ENCODE measurements around the gene CCDC194. TPM values are rescaled to one million over a fixed set of nuclear protein-coding genes. Genes with fewer than 3 reads are reported as not detected.
A peak's percentile ranks its signal among the peaks of the same experiment; 100 is the strongest.

The CCDC194 gene
- total RNA-seq, 4 donors from 2014 or later: not detected

DNA sequence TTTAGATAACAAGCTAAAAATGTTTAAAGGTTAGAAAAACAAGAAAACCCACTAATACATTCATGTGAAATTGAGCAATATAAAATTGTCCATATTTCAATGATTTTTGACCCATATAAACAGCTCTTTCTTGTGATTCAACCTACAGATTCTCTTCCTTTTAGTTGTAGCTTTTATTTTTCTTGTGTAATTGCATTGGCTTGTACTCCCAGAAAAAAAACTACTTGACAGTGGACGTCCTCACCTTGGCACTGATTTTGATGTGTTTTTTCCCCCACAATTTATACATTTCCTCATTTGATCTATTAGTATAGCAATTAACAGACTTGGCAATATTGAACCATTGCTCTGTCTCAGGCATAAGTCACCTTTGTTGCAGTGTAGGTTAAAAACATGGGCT, 4.7 kb downstream of the CCDC194 start:
- Histone ChIP-seq H3K4me3 (no peak overlapping the region), H3K36me3 (no peaks in the 10 kb centered on the region), H3K27ac (no peak overlapping the region), H3K27me3 (peaks cover 35% of the 10 kb centered on the region), H3K4me1 (peaks cover 0 to 16% (median 11%) of the 10 kb centered on the region in 4 donors), H3K9me3 (no peaks in the 10 kb centered on the region)
- no peak for TF ChIP-seq POLR2AphosphoS5 (IDR thresholded peaks at IDR 0.05)
- no peak for TF ChIP-seq EP300 (IDR thresholded peaks at IDR 0.05; ENCODE audit: low read depth)
- TF ChIP-seq POLR2A (IDR thresholded peaks at IDR 0.05): no peak
- intact Hi-C loops (cut with DNase I; ENCODE audit: low total_unique reads): loop anchor here (1.0 kb wide), 1 partner anchor 30 kb away; no protein-coding TSS in a partner anchor
- WGBS, 2 donors (ENCODE audit: low coverage in 1 of 2): 40 to 48% methylated on average over 1 of the region's 1 CpG
- in situ Hi-C loops (cut with MboI; ENCODE audit: low pct_ligation_motif_present in 1 of 4, low pct_unique_long_range_greater_than_20kb in 1 of 4, low sequenced_read_pairs in 3 of 4): loop anchor here in 2 of 4 donors (5.0 kb wide), 1 partner anchor 42 kb away; no protein-coding TSS in a partner anchor
- DNase-seq: no peak

DNA sequence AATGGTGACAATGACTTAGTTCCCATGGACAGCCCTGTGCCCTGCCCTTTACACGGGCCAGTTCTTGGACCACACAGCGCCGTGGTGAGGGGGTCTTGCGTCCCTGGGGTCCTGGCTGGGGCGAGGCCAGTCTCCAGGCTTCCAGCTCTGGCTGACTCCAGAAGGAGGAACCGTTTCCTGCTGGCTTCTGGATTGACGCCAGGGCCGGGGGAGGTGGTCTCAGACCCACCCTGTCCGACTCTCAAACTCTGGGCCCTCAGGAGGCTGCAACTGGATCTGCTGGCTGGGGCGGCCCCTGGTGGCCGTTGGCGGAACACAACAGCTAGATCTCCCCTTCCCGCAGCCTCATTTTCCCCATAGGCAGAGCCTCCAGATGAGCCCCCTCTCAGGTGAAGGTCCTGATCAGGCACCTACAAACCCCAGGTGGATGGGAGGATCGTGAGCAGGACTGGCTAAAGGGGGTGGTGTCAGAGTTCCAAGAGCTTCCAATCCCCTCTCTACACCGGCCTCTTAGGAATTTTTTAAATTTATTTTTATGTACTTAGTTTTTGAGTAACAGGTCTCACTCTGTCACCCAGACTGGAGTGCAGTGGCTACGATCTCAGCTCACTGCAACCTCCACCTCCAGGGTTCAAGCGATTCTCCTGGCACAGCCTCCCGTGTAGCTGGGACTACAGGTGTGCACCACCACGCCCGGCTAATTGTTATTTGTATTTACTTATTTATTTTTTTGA, 8.0 kb downstream of the CCDC194 start:
- WGBS, 2 donors (ENCODE audit: low coverage in 1 of 2): 36 to 90% methylated on average over 4 to 18 of the region's 20 CpGs
- intact Hi-C loops (cut with DNase I; ENCODE audit: low total_unique reads) (loop anchor here (2.0 kb wide), 1 partner anchor 39 kb away; no protein-coding TSS in a partner anchor), in situ Hi-C loops (cut with MboI; ENCODE audit: low pct_ligation_motif_present in 1 of 4, low pct_unique_long_range_greater_than_20kb in 1 of 4, low sequenced_read_pairs in 3 of 4) (loop anchor here in 2 of 4 donors (5.0 kb wide), 1 partner anchor 39 kb away; no protein-coding TSS in a partner anchor)
- TF ChIP-seq POLR2A (IDR thresholded peaks at IDR 0.05): no peak
- TF ChIP-seq CTCF (IDR thresholded peaks at IDR 0.05): peak; percentile 84 to 93 (median 91)
- Histone ChIP-seq H3K36me3 (no peaks in the 10 kb centered on the region), H3K9me3 (no peaks in the 10 kb centered on the region), H3K4me1 (peaks cover 0 to 14% (median 5%) of the 10 kb centered on the region in 4 donors), H3K27ac (no peak overlapping the region), H3K4me3 (no peak overlapping the region), H3K27me3 (peaks cover 14% of the 10 kb centered on the region)
- peak; percentile 68 for DNase-seq

GRCh38 chr19:17380426-17381138, 13.4 kb downstream of the CCDC194 start:
- WGBS, 2 donors (ENCODE audit: low coverage in 1 of 2): 97 to 100% methylated on average over 1 to 5 of the region's 5 CpGs
- Histone ChIP-seq H3K4me3 (no peak overlapping the region), H3K4me1 (peaks cover 0 to 7% (median 2%) of the 10 kb centered on the region in 4 donors), H3K36me3 (no peaks in the 10 kb centered on the region), H3K27ac (no peak overlapping the region), H3K27me3 (peaks cover 5% of the 10 kb centered on the region), H3K9me3 (no peaks in the 10 kb centered on the region)
- no peak for DNase-seq
- TF ChIP-seq EP300 (IDR thresholded peaks at IDR 0.05; ENCODE audit: low read depth) (no peak), POLR2A (IDR thresholded peaks at IDR 0.05) (no peak), POLR2AphosphoS5 (IDR thresholded peaks at IDR 0.05) (no peak), CTCF (IDR thresholded peaks at IDR 0.05) (no peak)
- intact Hi-C loops (cut with DNase I; ENCODE audit: low total_unique reads): no loop called here
- in situ Hi-C loops (cut with MboI; ENCODE audit: low pct_ligation_motif_present in 1 of 4, low pct_unique_long_range_greater_than_20kb in 1 of 4, low sequenced_read_pairs in 3 of 4): no loop called here

DNA sequence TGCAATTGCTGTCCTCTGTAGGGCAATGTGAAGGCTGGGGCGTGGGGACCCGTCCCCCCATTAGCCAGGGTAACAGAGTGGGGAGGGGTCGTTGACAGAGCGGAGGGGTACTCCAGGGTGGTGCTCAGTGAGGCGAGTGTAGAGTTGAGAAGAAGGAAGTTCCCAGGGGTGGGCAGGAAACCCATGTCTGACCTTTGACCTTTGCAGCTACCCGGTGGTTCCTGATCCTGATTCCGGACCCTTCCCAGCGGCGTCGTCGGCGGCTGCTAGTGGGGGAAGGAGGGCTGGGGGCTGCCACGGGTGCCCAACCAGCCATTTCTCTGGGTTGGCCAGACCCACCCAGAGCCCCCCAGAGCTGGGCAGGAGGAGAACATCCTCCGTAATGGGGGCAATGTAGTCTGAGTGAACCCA, 14.8 kb downstream of the CCDC194 start:
- no peak for DNase-seq
- Histone ChIP-seq H3K4me3 (no peak overlapping the region), H3K9me3 (no peaks in the 10 kb centered on the region), H3K36me3 (no peaks in the 10 kb centered on the region), H3K27ac (no peak overlapping the region), H3K27me3 (peaks cover 5% of the 10 kb centered on the region), H3K4me1 (peaks cover 0 to 7% (median 2%) of the 10 kb centered on the region in 4 donors)
- no peak for TF ChIP-seq POLR2A (IDR thresholded peaks at IDR 0.05)
- no peak for TF ChIP-seq EP300 (IDR thresholded peaks at IDR 0.05; ENCODE audit: low read depth)
- intact Hi-C loops (cut with DNase I; ENCODE audit: low total_unique reads): no loop called here
- in situ Hi-C loops (cut with MboI; ENCODE audit: low pct_ligation_motif_present in 1 of 4, low pct_unique_long_range_greater_than_20kb in 1 of 4, low sequenced_read_pairs in 3 of 4): no loop called here
- 34% methylated on average over 3 of the region's 14 CpGs; no CpG with 5 or more reads in 1 of the 2 donors for WGBS, 2 donors (ENCODE audit: low coverage in 1 of 2)

DNA sequence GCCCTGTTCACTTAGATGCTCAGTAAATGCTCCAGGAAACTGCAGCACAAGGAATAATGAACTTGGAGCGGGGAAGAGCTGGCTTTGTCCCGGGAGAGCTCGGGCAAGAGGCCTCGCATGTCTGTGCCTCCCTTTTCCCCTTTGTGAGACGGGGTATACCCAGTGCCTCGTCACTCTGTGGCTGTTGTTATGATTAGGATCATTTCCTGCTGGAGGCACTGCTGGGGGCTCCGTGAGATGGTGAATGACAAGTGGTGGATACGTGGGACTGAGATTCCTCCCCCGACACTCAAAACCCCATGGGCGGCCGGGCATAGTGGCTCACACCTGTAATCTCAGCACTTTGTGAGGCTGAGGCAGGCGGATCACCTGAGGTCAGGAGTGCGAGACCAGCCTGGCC, 15.7 kb downstream of the CCDC194 start:
- Histone ChIP-seq H3K4me3 (no peak overlapping the region), H3K27me3 (peaks cover 5% of the 10 kb centered on the region), H3K36me3 (no peaks in the 10 kb centered on the region), H3K9me3 (no peaks in the 10 kb centered on the region), H3K4me1 (peaks cover 0 to 7% (median 2%) of the 10 kb centered on the region in 4 donors), H3K27ac (no peak overlapping the region)
- intact Hi-C loops (cut with DNase I; ENCODE audit: low total_unique reads): no loop called here
- in situ Hi-C loops (cut with MboI; ENCODE audit: low pct_ligation_motif_present in 1 of 4, low pct_unique_long_range_greater_than_20kb in 1 of 4, low sequenced_read_pairs in 3 of 4): no loop called here
- no peak for TF ChIP-seq EP300 (IDR thresholded peaks at IDR 0.05; ENCODE audit: low read depth)
- no peak for TF ChIP-seq CTCF (IDR thresholded peaks at IDR 0.05)
- no peak for TF ChIP-seq POLR2A (IDR thresholded peaks at IDR 0.05)
- TF ChIP-seq POLR2AphosphoS5 (IDR thresholded peaks at IDR 0.05): no peak
- WGBS, 2 donors (ENCODE audit: low coverage in 1 of 2): 68% methylated on average over 13 of the region's 13 CpGs; no CpG with 5 or more reads in 1 of the 2 donors
- DNase-seq: no peak
